H1 (cell line): ENCODE data around the gene TDRD1.
"Not testable (repeated sequence)": the region's sequence is repeated elsewhere in the genome, so short reads cannot be mapped to it uniquely, and the experiment has no call there.

Experiments used
- BRCA1 ChIP-seq: IDR thresholded peaks from 2 replicates; pipeline ENCODE4 v1.6.1; 2012; ENCODE audit warnings: low read depth, low read length, improper control_type of control experiment
- CTCF ChIP-seq, 3 experiments: IDR thresholded peaks; 1 replicate in 2 of 3; 2 replicates in 1 of 3; pipeline versions ENCODE4 v1.5.1 to v1.6.1; 2011; ENCODE audit warnings: low read length in 3 of 3, mild to moderate bottlenecking in 3 of 3, inconsistent platforms in 2 of 3, low read depth in 1 of 3, moderate library complexity in 1 of 3; ENCODE audit not compliant: insufficient read depth in 1 of 3; ENCODE audit errors: control extremely low read depth in 1 of 3
- GABPA ChIP-seq: IDR thresholded peaks from 2 replicates; pipeline ENCODE4 v1.6.1; 2011; ENCODE audit warnings: mild to moderate bottlenecking, low read length, moderate library complexity, borderline replicate concordance; ENCODE audit not compliant: insufficient read depth
- JUN ChIP-seq: IDR thresholded peaks from 2 replicates; pipeline ENCODE4 v1.6.1; 2011; ENCODE audit warnings: low read depth, mild to moderate bottlenecking, improper control_type of control experiment, low read length
- KDM1A ChIP-seq: fragments of 200-600, 300-600 bp; sonication (generic); IDR thresholded peaks from 2 replicates; pipeline ENCODE4 v1.7.1; 2016; ENCODE audit warnings: mild to moderate bottlenecking, low read length, borderline replicate concordance
- KDM5A ChIP-seq: fragments of 200-600 bp; IDR thresholded peaks from 2 replicates; pipeline ENCODE4 v1.7.1; 2012; ENCODE audit warnings: mild to moderate bottlenecking, low read length, inconsistent platforms, mixed read lengths
- MAX ChIP-seq: IDR thresholded peaks from 2 replicates; pipeline ENCODE4 v1.6.1; 2012; ENCODE audit warnings: inconsistent platforms
- POLR2AphosphoS5 ChIP-seq: IDR thresholded peaks from 2 replicates; pipeline ENCODE4 v1.6.1; 2011; ENCODE audit warnings: low read depth, low read length
- RNF2 ChIP-seq: fragments of 200-900, 300-1000 bp; sonication (generic); IDR thresholded peaks from 2 replicates; pipeline ENCODE4 v1.7.1; 2016; ENCODE audit warnings: borderline replicate concordance, low read depth, mild to moderate bottlenecking, antibody characterized with exemption, low read length; ENCODE audit not compliant: poor library complexity, severe bottlenecking; ENCODE audit errors: missing control alignments
- SP1 ChIP-seq: IDR thresholded peaks from 2 replicates; pipeline ENCODE4 v1.6.1; 2011; ENCODE audit warnings: low read depth, low read length

GRCh38 chr10:114149476-114149875 lies 29.7 kb upstream of the TDRD1 start:
- not testable (repeated sequence) for TF ChIP-seq CTCF (IDR thresholded peaks at IDR 0.05; ENCODE audit: control extremely low read depth in 1 of 3, insufficient read depth in 1 of 3, low read depth in 1 of 3, low read length in 3 of 3); KDM1A; POLR2AphosphoS5; MAX; GABPA; JUN; RNF2; SP1; BRCA1; KDM5A
